ENCODE data around the gene CCDC12.

GRCh38 chr3:46934072-46934471 is 42.5 kb downstream of the CCDC12 start:
- no peak for TF ChIP-seq POLR2A (IDR thresholded peaks at IDR 0.05)
- TF ChIP-seq, protein P1, sequence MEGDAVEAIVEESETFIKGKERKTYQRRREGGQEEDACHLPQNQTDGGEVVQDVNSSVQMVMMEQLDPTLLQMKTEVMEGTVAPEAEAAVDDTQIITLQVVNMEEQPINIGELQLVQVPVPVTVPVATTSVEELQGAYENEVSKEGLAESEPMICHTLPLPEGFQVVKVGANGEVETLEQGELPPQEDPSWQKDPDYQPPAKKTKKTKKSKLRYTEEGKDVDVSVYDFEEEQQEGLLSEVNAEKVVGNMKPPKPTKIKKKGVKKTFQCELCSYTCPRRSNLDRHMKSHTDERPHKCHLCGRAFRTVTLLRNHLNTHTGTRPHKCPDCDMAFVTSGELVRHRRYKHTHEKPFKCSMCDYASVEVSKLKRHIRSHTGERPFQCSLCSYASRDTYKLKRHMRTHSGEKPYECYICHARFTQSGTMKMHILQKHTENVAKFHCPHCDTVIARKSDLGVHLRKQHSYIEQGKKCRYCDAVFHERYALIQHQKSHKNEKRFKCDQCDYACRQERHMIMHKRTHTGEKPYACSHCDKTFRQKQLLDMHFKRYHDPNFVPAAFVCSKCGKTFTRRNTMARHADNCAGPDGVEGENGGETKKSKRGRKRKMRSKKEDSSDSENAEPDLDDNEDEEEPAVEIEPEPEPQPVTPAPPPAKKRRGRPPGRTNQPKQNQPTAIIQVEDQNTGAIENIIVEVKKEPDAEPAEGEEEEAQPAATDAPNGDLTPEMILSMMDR (IDR thresholded peaks at IDR 0.05) = no peak
